ENCODE measurements around the gene HEATR1.
"Not testable (repeated sequence)": the region's sequence is repeated elsewhere in the genome, so short reads cannot be mapped to it uniquely, and the experiment has no call there.

HEATR1 gene

GRCh38 chr1:236603991-236604904, at the start of gene HEATR1:
Gene HEATR1 (minus strand): TSS chr1:236604516. CDS start chr1:236604095, 421 bp downstream.
- peak; percentile 67 for DNase-seq

- DNase-seq = no peak
Observed at GRCh38 chr1:236645016-236645680, 40.8 kb upstream of the HEATR1 start.

- DNase-seq = no peak
Observed at GRCh38 chr1:236642763-236643162, 38.4 kb upstream of the HEATR1 start.

- DNase-seq = no peak
Observed at GRCh38 chr1:236639686-236640085, 35.4 kb upstream of the HEATR1 start.

GRCh38 chr1:236638945-236639344, 34.6 kb upstream of the HEATR1 start:
- no peak for DNase-seq

- DNase-seq = no peak
Observed at GRCh38 chr1:236636017-236636416, 31.7 kb upstream of the HEATR1 start.

- DNase-seq = no peak
Observed at GRCh38 chr1:236627727-236628408, 23.6 kb upstream of the HEATR1 start.

- DNase-seq = no peak
Observed at GRCh38 chr1:236623371-236624166, 19.3 kb upstream of the HEATR1 start.

- DNase-seq = no peak
Observed at GRCh38 chr1:236622407-236622806, 18.1 kb upstream of the HEATR1 start.

GRCh38 chr1:236619398-236619797, 15.1 kb upstream of the HEATR1 start:
- DNase-seq = no peak

GRCh38 chr1:236618507-236618906, 14.2 kb upstream of the HEATR1 start:
- no peak for DNase-seq

- DNase-seq = no peak
Observed at GRCh38 chr1:236615399-236616148, 11.3 kb upstream of the HEATR1 start.

- DNase-seq = no peak
Observed at GRCh38 chr1:236612349-236612748, 8.0 kb upstream of the HEATR1 start.

GRCh38 chr1:236608930-236609726, 4.8 kb upstream of the HEATR1 start:
- no peak for DNase-seq

GRCh38 chr1:236607597-236607996, 3.3 kb upstream of the HEATR1 start:
- DNase-seq = not testable (repeated sequence)

GRCh38 chr1:236604905-236605806, 840 bp upstream of the HEATR1 start:
- no peak for DNase-seq

- DNase-seq = no peak
Observed at GRCh38 chr1:236602171-236602570, 2.1 kb downstream of the HEATR1 start.

- DNase-seq = no peak
Observed at GRCh38 chr1:236590553-236591150, 13.7 kb downstream of the HEATR1 start.

- no peak for DNase-seq
Observed at GRCh38 chr1:236589531-236589930, 14.8 kb downstream of the HEATR1 start.

- DNase-seq = no peak
Observed at GRCh38 chr1:236581528-236581927, 22.8 kb downstream of the HEATR1 start.
